Measurements from ENCODE around the gene CAPN1. TPM values are rescaled to one million over a fixed set of nuclear protein-coding genes. Genes with fewer than 3 reads are reported as not detected.

Gene CAPN1
- total and polyA plus RNA-seq, 2 of the 13 experiments (the other 11 are each of a cell fraction or from before 2014, with no cell fraction given): 57.3 to 82.6 TPM

- peak; percentile 99; the same call in 1 of the 2 replicates for TF ChIP-seq ZNF512B (CRISPR knock-in tag; IDR thresholded peaks at IDR 0.05; ENCODE audit: borderline replicate concordance)
- peak; percentile 65; the same call in 1 of the 2 replicates for TF ChIP-seq SIN3A (IDR thresholded peaks at IDR 0.05; ENCODE audit: borderline replicate concordance, low read depth, low read length)
- TF ChIP-seq RAD21 (CRISPR knock-in tag; IDR thresholded peaks at IDR 0.05): 0 out of 2 replicates have a peak, but pooled peaks have one; percentile 7
- peak; percentile 72; the same call in 1 of the 2 replicates for TF ChIP-seq BORCS8-MEF2B (CRISPR knock-in tag; IDR thresholded peaks at IDR 0.05)
- no peak for TF ChIP-seq SIX4 (CRISPR knock-in tag; IDR thresholded peaks at IDR 0.05)
- TF ChIP-seq NRL (CRISPR knock-in tag; IDR thresholded peaks at IDR 0.05; ENCODE audit: borderline replicate concordance): no peak
- TF ChIP-seq REXO4 (CRISPR knock-in tag; IDR thresholded peaks at IDR 0.05; ENCODE audit: borderline replicate concordance): no peak
- TF ChIP-seq RCOR2 (CRISPR knock-in tag; IDR thresholded peaks at IDR 0.05): no peak
- TF ChIP-seq CREB1 (IDR thresholded peaks at IDR 0.05): no peak
- TF ChIP-seq CREB1 (CRISPR knock-in tag; IDR thresholded peaks at IDR 0.05): peak; percentile 60; the same call in 1 of the 2 replicates
- TF ChIP-seq NR2F1 (CRISPR knock-in tag; IDR thresholded peaks at IDR 0.05): no peak
- no peak for TF ChIP-seq HNRNPUL1 (IDR thresholded peaks at IDR 0.05; ENCODE audit: low read depth, low read length)
- TF ChIP-seq SSRP1 (CRISPR knock-in tag; IDR thresholded peaks at IDR 0.05): no peak
- 0 out of 2 replicates have a peak, but pooled peaks have one; percentile 72 for TF ChIP-seq SMAD9 (CRISPR knock-in tag; IDR thresholded peaks at IDR 0.05)
- TF ChIP-seq ZNF12 (CRISPR knock-in tag; IDR thresholded peaks at IDR 0.05): no peak; the same call in 1 of the 2 replicates
- TF ChIP-seq ZNF746 (CRISPR knock-in tag; IDR thresholded peaks at IDR 0.05): 0 out of 2 replicates have a peak, but pooled peaks have one; percentile 71
- no peak for TF ChIP-seq PHB2 (IDR thresholded peaks at IDR 0.05; ENCODE audit: partially characterized antibody)
- peak; percentile 78 for TF ChIP-seq MTA1 (CRISPR knock-in tag; IDR thresholded peaks at IDR 0.05; ENCODE audit: borderline replicate concordance)
- TF ChIP-seq, protein P1, sequence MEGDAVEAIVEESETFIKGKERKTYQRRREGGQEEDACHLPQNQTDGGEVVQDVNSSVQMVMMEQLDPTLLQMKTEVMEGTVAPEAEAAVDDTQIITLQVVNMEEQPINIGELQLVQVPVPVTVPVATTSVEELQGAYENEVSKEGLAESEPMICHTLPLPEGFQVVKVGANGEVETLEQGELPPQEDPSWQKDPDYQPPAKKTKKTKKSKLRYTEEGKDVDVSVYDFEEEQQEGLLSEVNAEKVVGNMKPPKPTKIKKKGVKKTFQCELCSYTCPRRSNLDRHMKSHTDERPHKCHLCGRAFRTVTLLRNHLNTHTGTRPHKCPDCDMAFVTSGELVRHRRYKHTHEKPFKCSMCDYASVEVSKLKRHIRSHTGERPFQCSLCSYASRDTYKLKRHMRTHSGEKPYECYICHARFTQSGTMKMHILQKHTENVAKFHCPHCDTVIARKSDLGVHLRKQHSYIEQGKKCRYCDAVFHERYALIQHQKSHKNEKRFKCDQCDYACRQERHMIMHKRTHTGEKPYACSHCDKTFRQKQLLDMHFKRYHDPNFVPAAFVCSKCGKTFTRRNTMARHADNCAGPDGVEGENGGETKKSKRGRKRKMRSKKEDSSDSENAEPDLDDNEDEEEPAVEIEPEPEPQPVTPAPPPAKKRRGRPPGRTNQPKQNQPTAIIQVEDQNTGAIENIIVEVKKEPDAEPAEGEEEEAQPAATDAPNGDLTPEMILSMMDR (CRISPR knock-in tag; IDR thresholded peaks at IDR 0.05): 0 out of 2 replicates have a peak, but pooled peaks have one; percentile 6
- TF ChIP-seq, protein P2, sequence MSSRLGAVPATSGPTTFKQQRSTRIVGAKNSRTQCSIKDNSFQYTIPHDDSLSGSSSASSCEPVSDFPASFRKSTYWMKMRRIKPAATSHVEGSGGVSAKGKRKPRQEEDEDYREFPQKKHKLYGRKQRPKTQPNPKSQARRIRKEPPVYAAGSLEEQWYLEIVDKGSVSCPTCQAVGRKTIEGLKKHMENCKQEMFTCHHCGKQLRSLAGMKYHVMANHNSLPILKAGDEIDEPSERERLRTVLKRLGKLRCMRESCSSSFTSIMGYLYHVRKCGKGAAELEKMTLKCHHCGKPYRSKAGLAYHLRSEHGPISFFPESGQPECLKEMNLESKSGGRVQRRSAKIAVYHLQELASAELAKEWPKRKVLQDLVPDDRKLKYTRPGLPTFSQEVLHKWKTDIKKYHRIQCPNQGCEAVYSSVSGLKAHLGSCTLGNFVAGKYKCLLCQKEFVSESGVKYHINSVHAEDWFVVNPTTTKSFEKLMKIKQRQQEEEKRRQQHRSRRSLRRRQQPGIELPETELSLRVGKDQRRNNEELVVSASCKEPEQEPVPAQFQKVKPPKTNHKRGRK (CRISPR knock-in tag; IDR thresholded peaks at IDR 0.05): no peak
- peak; percentile 77 for TF ChIP-seq CREM (IDR thresholded peaks at IDR 0.05)
- TF ChIP-seq CREM (CRISPR knock-in tag; IDR thresholded peaks at IDR 0.05): no peak
- no peak for TF ChIP-seq ZNF382 (CRISPR knock-in tag; IDR thresholded peaks at IDR 0.05; ENCODE audit: borderline replicate concordance)
- TF ChIP-seq ZNF543 (CRISPR knock-in tag; IDR thresholded peaks at IDR 0.05): no peak
- TF ChIP-seq ZNF335 (CRISPR knock-in tag; IDR thresholded peaks at IDR 0.05): 0 out of 2 replicates have a peak, but pooled peaks have one; percentile 18
Measured at GRCh38 chr11:65165410-65166317, 16.1 kb upstream of the CAPN1 start (continued).
